Uterus (tissue), 4 donors: ENCODE results near the gene TTC38. TPM values are rescaled to one million over a fixed set of nuclear protein-coding genes. Genes with fewer than 3 reads are reported as not detected.

Experiments used
- DNase-seq, 2 donors: peaks; one replicate each; pipeline ENCODE4 v3.0.0-alpha.2; 2019 to 2020
- H3K27ac ChIP-seq, 2 donors: fragments of 200-600 bp; sonication (generic); 1 replicate in 1 of 2; 2 replicates in 1 of 2; pipeline ENCODE4 v1.5.1; 2016 to 2018
- H3K27me3 ChIP-seq, 2 donors: fragments of 200-600 bp; sonication (generic); one replicate each; pipeline ENCODE4 v1.5.1; 2018 to 2019; ENCODE audit warnings: control low read depth in 1 of 2
- H3K36me3 ChIP-seq, 2 donors: fragments of 200-600 bp; sonication (generic); one replicate each; pipeline ENCODE4 v1.5.1; 2019; ENCODE audit warnings: control low read depth in 1 of 2
- H3K4me1 ChIP-seq, 2 donors: fragments of 200-600 bp; sonication (generic); one replicate each; pipeline ENCODE4 v1.5.1; 2018 to 2019; ENCODE audit warnings: control low read depth in 1 of 2
- H3K4me3 ChIP-seq, 2 donors: fragments of 200-600 bp; sonication (generic); 1 replicate in 1 of 2; 2 replicates in 1 of 2; pipeline ENCODE4 v1.5.1; 2018 to 2019; ENCODE audit warnings: mild to moderate bottlenecking in 1 of 2
- H3K9me3 ChIP-seq, 2 donors: fragments of 200-600 bp; sonication (generic); one replicate each; pipeline ENCODE4 v1.5.1; 2019; ENCODE audit warnings: control low read depth in 1 of 2
- POLR2A ChIP-seq, 2 donors: fragments of 450-650 bp; IDR thresholded peaks; one replicate each; pipeline ENCODE4 v1.6.1; 2016; ENCODE audit warnings: antibody characterized with exemption in 2 of 2, mild to moderate bottlenecking in 1 of 2, moderate library complexity in 1 of 2
- intact Hi-C: fragments of 100-400 bp; cut with DNase I; formaldehyde crosslinking; loops from one replicate; pipeline ENCODE4 v1.15.1; 2023; ENCODE audit warnings: low total_unique reads
- total RNA-seq, 4 donors: library from RNA; depleted of rRNA in 3 of 4; stranded (reverse); fragments of >200 nt in 3 of 4; gene quantifications; one replicate each; pipeline versions ENCODE4 v1.1.0 to v1.2.4, GENCODE V29; 2014 to 2023
- TF ChIP-seq, protein P1 (sequence below), 4 experiments: fragments of 200-600 bp in 2 of 4; fragments of 450-650 bp in 2 of 4; sonication (generic) in 2 of 4; IDR thresholded peaks; one replicate each; pipeline ENCODE4 v1.5.1; 2016 to 2019; ENCODE audit warnings: antibody characterized with exemption in 4 of 4, mild to moderate bottlenecking in 2 of 4, moderate library complexity in 1 of 4
- donor health status: DM: yes; HTN: yes; CAD: no.

TTC38 gene
- total RNA-seq, 4 donors from 2014 or later: 7.7 to 50.0 (median 45.0) TPM

DNA sequence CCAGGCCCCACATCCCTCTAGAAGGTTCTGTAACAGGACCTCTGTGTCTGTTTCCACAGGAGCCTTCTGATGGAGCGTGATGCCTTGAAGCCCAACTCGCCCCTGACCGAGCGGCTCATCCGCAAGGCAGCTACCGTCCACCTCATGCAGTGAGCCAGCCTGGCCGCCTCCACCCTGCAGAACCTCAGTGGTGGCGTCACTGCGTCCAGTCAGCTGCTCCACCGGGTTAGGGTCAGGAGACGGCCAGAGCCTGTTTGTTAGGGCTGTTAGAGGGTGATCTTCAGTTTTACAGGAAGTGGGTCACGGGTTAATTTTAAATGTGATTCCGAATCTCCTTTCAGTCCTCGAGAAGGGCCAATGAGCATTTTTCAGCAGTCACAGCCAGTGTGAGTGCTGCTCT, 24.9 kb downstream of the TTC38 start:
- Histone ChIP-seq H3K9me3 (no peaks in the 10 kb centered on the region), H3K36me3 (no peaks in the 10 kb centered on the region), H3K4me1 (peaks cover 0 to 10% of the 10 kb centered on the region in 2 donors), H3K4me3 (no peak overlapping the region), H3K27ac (no peak overlapping the region), H3K27me3 (no peaks in the 10 kb centered on the region)
- no peak for DNase-seq
- no peak for TF ChIP-seq POLR2A (IDR thresholded peaks at IDR 0.05)
- TF ChIP-seq, protein P1, sequence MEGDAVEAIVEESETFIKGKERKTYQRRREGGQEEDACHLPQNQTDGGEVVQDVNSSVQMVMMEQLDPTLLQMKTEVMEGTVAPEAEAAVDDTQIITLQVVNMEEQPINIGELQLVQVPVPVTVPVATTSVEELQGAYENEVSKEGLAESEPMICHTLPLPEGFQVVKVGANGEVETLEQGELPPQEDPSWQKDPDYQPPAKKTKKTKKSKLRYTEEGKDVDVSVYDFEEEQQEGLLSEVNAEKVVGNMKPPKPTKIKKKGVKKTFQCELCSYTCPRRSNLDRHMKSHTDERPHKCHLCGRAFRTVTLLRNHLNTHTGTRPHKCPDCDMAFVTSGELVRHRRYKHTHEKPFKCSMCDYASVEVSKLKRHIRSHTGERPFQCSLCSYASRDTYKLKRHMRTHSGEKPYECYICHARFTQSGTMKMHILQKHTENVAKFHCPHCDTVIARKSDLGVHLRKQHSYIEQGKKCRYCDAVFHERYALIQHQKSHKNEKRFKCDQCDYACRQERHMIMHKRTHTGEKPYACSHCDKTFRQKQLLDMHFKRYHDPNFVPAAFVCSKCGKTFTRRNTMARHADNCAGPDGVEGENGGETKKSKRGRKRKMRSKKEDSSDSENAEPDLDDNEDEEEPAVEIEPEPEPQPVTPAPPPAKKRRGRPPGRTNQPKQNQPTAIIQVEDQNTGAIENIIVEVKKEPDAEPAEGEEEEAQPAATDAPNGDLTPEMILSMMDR (IDR thresholded peaks at IDR 0.05): no peak
- intact Hi-C loops: no loop called here

DNA sequence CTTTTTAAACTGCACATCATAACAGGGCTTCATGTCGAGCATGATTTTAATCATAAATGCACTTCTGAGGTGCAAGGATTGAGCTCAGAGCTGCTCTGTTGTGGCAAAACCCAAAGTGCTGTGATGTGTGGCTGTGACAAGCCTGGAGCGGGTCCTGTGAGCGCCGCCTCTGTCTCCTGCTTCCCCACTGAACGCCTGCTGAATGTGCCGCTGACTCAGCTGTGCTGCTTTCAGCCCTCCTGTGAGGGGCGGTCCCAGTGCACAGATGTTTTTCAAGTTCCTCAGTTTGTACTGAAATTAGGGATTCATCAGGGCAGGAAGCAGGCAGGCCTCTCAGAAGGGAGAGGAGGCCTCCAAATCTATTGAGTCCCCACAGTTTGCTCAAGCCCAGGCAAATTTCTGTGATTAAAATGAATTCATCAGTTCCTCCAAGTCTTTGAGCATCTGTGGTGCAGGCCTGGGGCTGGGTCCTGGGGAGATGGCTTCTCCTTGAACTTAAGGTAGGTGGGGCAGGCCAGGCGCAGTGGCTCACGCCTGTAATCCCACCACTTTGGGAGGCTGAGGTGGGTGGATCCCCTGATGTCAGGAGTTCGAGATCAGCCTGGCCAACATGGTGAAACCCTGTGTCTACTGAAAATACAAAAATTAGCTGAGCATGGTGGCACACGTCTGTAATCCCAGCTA, 25.9 kb downstream of the TTC38 start:
- no peaks in the 10 kb centered on the region for H3K36me3 ChIP-seq
- H3K27ac ChIP-seq: no peak overlapping the region

GRCh38 chr22:46294784-46295183, 27.0 kb downstream of the TTC38 start:
- no peak overlapping the region for H3K4me3 ChIP-seq
- H3K9me3 ChIP-seq: no peaks in the 10 kb centered on the region
- TF ChIP-seq, protein P1 (IDR thresholded peaks at IDR 0.05): no peak
- no peak for TF ChIP-seq POLR2A (IDR thresholded peaks at IDR 0.05)
- peaks cover 0 to 10% of the 10 kb centered on the region in 2 donors for H3K4me1 ChIP-seq
- H3K27me3 ChIP-seq: no peaks in the 10 kb centered on the region
- no peaks in the 10 kb centered on the region for H3K36me3 ChIP-seq
- DNase-seq: no peak
- intact Hi-C loops: no loop called here
- H3K27ac ChIP-seq: no peak overlapping the region

More for the DNA sequence above, 25.9 kb downstream of the TTC38 start:
- Histone ChIP-seq H3K4me3 (no peak overlapping the region), H3K27me3 (no peaks in the 10 kb centered on the region), H3K4me1 (peaks cover 0 to 10% of the 10 kb centered on the region in 2 donors), H3K9me3 (no peaks in the 10 kb centered on the region)
- no peak for DNase-seq
- intact Hi-C loops: no loop called here
- TF ChIP-seq, protein P1 (IDR thresholded peaks at IDR 0.05): no peak
- no peak for TF ChIP-seq POLR2A (IDR thresholded peaks at IDR 0.05)

- Histone ChIP-seq H3K4me3 (no peak overlapping the region), H3K27ac (peak overlapping the region in 1 of 2 donors; percentile 85), H3K4me1 (peaks cover 0 to 10% of the 10 kb centered on the region in 2 donors), H3K9me3 (no peaks in the 10 kb centered on the region), H3K27me3 (no peaks in the 10 kb centered on the region), H3K36me3 (no peaks in the 10 kb centered on the region)
- intact Hi-C loops: no loop called here
- no peak for DNase-seq
- no peak for TF ChIP-seq POLR2A (IDR thresholded peaks at IDR 0.05)
Measured at GRCh38 chr22:46295277-46295971, 27.6 kb downstream of the TTC38 start.

- Histone ChIP-seq H3K4me1 (peaks cover 0 to 10% of the 10 kb centered on the region in 2 donors), H3K27me3 (no peaks in the 10 kb centered on the region), H3K9me3 (no peaks in the 10 kb centered on the region), H3K36me3 (no peaks in the 10 kb centered on the region), H3K27ac (peak within 1 kb of the TSS; percentile 84 to 85), H3K4me3 (peak within 1 kb of the TSS; percentile 58 to 65)
- DNase-seq: peak; percentile 96 to 97
- intact Hi-C loops: no loop called here
- TF ChIP-seq, protein P1 (IDR thresholded peaks at IDR 0.05): peak; percentile 15 to 45 (median 28)
- TF ChIP-seq POLR2A (IDR thresholded peaks at IDR 0.05): peak; percentile 9 to 47
Measured at GRCh38 chr22:46296257-46297150, 28.7 kb downstream of the TTC38 start, which contains the start of gene GTSE1. TSS of gene GTSE1 (plus strand) at chr22:46296870. CDS start at chr22:46297401, 531 bp downstream.
